ENCODE measurements around the gene SEC11A.

GRCh38 chr15:84624359-84624758 lies 91.6 kb downstream of the SEC11A start:
- TF ChIP-seq EP300 (IDR thresholded peaks at IDR 0.05; ENCODE audit: borderline replicate concordance) (no peak), TAF1 (IDR thresholded peaks at IDR 0.05; ENCODE audit: low read depth) (no peak), RAD21 (IDR thresholded peaks at IDR 0.05; ENCODE audit: low read depth) (no peak), TEAD4 (IDR thresholded peaks at IDR 0.05) (no peak)
- TF ChIP-seq, protein P1, sequence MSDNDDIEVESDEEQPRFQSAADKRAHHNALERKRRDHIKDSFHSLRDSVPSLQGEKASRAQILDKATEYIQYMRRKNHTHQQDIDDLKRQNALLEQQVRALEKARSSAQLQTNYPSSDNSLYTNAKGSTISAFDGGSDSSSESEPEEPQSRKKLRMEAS (IDR thresholded peaks at IDR 0.05), result no peak
